Right lobe of liver (tissue), 6 donors: ENCODE measurements around the gene GAS2L1. TPM values are rescaled to one million over a fixed set of nuclear protein-coding genes. Genes with fewer than 3 reads are reported as not detected.
A peak's percentile ranks its signal among the peaks of the same experiment; 100 is the strongest.

Experiments
- ATAC-seq, 4 donors: fragments of 200-7000 bp; cut with Tn5 transposase; one replicate each; pipeline ENCODE4 v1.9.1; 2020; ENCODE audit warnings: mild to moderate bottlenecking in 4 of 4, moderate library complexity in 4 of 4
- DNase-seq, 3 donors: peaks; one replicate each; pipeline ENCODE4 v3.0.0-alpha.2; 2020
- H3K27ac ChIP-seq, 3 donors: fragments of 200-600 bp; one replicate each; pipeline ENCODE4 v1.8.0; 2022
- H3K27me3 ChIP-seq, 2 donors: fragments of 200-600 bp; one replicate each; pipeline ENCODE4 v1.8.0; 2022
- H3K36me3 ChIP-seq, 4 donors: fragments of 200-600 bp; sonication (generic) in 1 of 4; one replicate each; pipeline versions ENCODE4 v1.5.1 to v1.8.0; 2017 to 2022; ENCODE audit warnings: control low read depth in 1 of 4
- H3K4me1 ChIP-seq, 4 donors: fragments of 200-600 bp; sonication (generic) in 1 of 4; one replicate each; pipeline versions ENCODE4 v1.5.1 to v1.8.0; 2017 to 2022; ENCODE audit warnings: control low read depth in 1 of 4
- H3K4me3 ChIP-seq, 3 donors: fragments of 200-600 bp; one replicate each; pipeline ENCODE4 v1.8.0; 2022
- H3K9me3 ChIP-seq, 4 donors: fragments of 200-600 bp; sonication (generic) in 1 of 4; one replicate each; pipeline versions ENCODE4 v1.5.1 to v1.8.0; 2017 to 2022; ENCODE audit warnings: control low read depth in 1 of 4
- CTCF ChIP-seq, 4 donors: fragments of 200-600 bp in 3 of 4; fragments of 450-650 bp in 1 of 4; IDR thresholded peaks; one replicate each; pipeline versions ENCODE4 v1.5.1 to v1.8.0; 2016 to 2022; ENCODE audit warnings: antibody characterized with exemption in 4 of 4, mild to moderate bottlenecking in 2 of 4
- POLR2A ChIP-seq: fragments of 450-650 bp; IDR thresholded peaks from one replicate; pipeline ENCODE4 v1.6.1; 2017; ENCODE audit warnings: antibody characterized with exemption, mild to moderate bottlenecking
- WGBS: methylation state at CpG from one replicate; pipeline ENCODE4 v1.1.6; 2018; ENCODE audit warnings: low coverage, low lambda C conversion rate; ENCODE audit not compliant: insufficient coverage; ENCODE audit errors: missing lambda C conversion rate; 5-methylcytosine and 5-hydroxymethylcytosine counted together
- intact Hi-C, 2 donors: fragments of 100-400 bp; cut with DNase I; formaldehyde crosslinking; loops; one replicate each; pipeline versions ENCODE4 v1.11.2 to v1.14.1; 2022
- total RNA-seq, 6 experiments: library from RNA; depleted of rRNA in 2 of 6; stranded (reverse); fragments of >200 nt in 2 of 6; fragmentation: NEBNext Ultra II Directional in 3 of 6; extraction: Animal tissue kit (Norgen Biotek cat#: 25700) in 3 of 6; gene quantifications; one replicate each; pipeline versions ENCODE4 v1.1.0 to v1.2.4, GENCODE V29; 2016 to 2023
- donor health status: DM: no; HTN: yes; CAD: no.
- donor health status: DM: no; HTN: no; CAD: no.
- donor health status: DM: no; HTN: no; CAD: no.
- donor health status: DM: no; HTN: yes; CAD: no.
- donor health status: DM: no; HTN: yes; CAD: no.

The GAS2L1 gene
- total RNA-seq, 6 experiments from 2014 or later, result 8.9 to 15.8 (median 11.5) TPM

- WGBS, result 60% methylated on average over 1 of the region's 17 CpGs
- peaks cover 0 to 20% (median 7%) of the 10 kb centered on the region in 4 donors for H3K4me1 ChIP-seq
- no peak overlapping the region for H3K4me3 ChIP-seq
- ATAC-seq (no peak), DNase-seq (no peak)
- TF ChIP-seq CTCF (IDR thresholded peaks at IDR 0.05), result no peak
- no peak for TF ChIP-seq POLR2A
- H3K27ac ChIP-seq, result peak overlapping the region in 1 of 3 donors; percentile 77
- H3K27me3 ChIP-seq, result no peaks in the 10 kb centered on the region
- H3K36me3 ChIP-seq, result peaks cover 12 to 43% (median 27%) of the 10 kb centered on the region in 4 donors
- intact Hi-C loops, result loop anchor here (5.0 to 10.0 kb wide), 2 partner anchors 53 to 55 kb away; no protein-coding TSS in a partner anchor
- no peaks in the 10 kb centered on the region for H3K9me3 ChIP-seq
Observed at GRCh38 chr22:29301716-29302401, 4.6 kb upstream of the GAS2L1 start.

- Histone ChIP-seq H3K4me1 (peaks cover 0 to 20% (median 7%) of the 10 kb centered on the region in 4 donors), H3K36me3 (peaks cover 7 to 38% (median 22%) of the 10 kb centered on the region in 4 donors), H3K4me3 (no peak overlapping the region), H3K27ac (peak overlapping the region in 2 of 3 donors; percentile 26 to 77), H3K27me3 (no peaks in the 10 kb centered on the region), H3K9me3 (no peaks in the 10 kb centered on the region)
- intact Hi-C loops, result loop anchor here (5.0 to 10.0 kb wide), 2 partner anchors 52 to 55 kb away; no protein-coding TSS in a partner anchor
- 33% methylated on average over 1 of the region's 2 CpGs for WGBS
- DNase-seq (peak in 1 of 3 donors; percentile 59), ATAC-seq (peak; percentile 1 to 35 (median 4))
- TF ChIP-seq POLR2A, result no peak
- TF ChIP-seq CTCF (IDR thresholded peaks at IDR 0.05), result no peak
Observed at GRCh38 chr22:29302402-29302680, 4.1 kb upstream of the GAS2L1 start.

GRCh38 chr22:29302681-29303465 is 3.6 kb upstream of the GAS2L1 start:
- Histone ChIP-seq H3K4me3 (no peak overlapping the region), H3K27me3 (no peaks in the 10 kb centered on the region), H3K9me3 (no peaks in the 10 kb centered on the region), H3K36me3 (peaks cover 2 to 32% (median 18%) of the 10 kb centered on the region in 4 donors), H3K4me1 (peaks cover 0 to 20% (median 7%) of the 10 kb centered on the region in 4 donors), H3K27ac (peak overlapping the region in 2 of 3 donors; percentile 26 to 77)
- peak; percentile 68 to 83 (median 81) for DNase-seq
- intact Hi-C loops, result loop anchor here (5.0 to 10.0 kb wide), 2 partner anchors 52 to 54 kb away; no protein-coding TSS in a partner anchor
- TF ChIP-seq CTCF (IDR thresholded peaks at IDR 0.05) (peak in 2 of 4 donors; percentile 10 to 12), POLR2A (no peak)
- ATAC-seq, result peak; percentile 37 to 58 (median 47)
- 6% methylated on average over 3 of the region's 13 CpGs for WGBS

GRCh38 chr22:29305836-29306174 is 645 bp upstream of the GAS2L1 start:
- DNase-seq (no peak), ATAC-seq (no peak)
- intact Hi-C loops, result loop anchor here in 1 of 2 donors (10.0 kb wide), 1 partner anchor 49 kb away; no protein-coding TSS in a partner anchor
- TF ChIP-seq CTCF (IDR thresholded peaks at IDR 0.05) (no peak), POLR2A (no peak)
- Histone ChIP-seq H3K4me3 (peak overlapping the region in 1 of 3 donors; percentile 87), H3K27me3 (no peaks in the 10 kb centered on the region), H3K36me3 (peaks cover 0 to 3% (median 0%) of the 10 kb centered on the region in 4 donors), H3K9me3 (no peaks in the 10 kb centered on the region), H3K4me1 (peaks cover 2 to 24% (median 10%) of the 10 kb centered on the region in 4 donors), H3K27ac (no peak overlapping the region)
- 19% methylated on average over 2 of the region's 7 CpGs for WGBS
